Fibroblast of skin of left biceps (primary cell): ENCODE results near the gene POU5F1.

ENCODE experiments used
- DNase-seq, 2 experiments: peaks; one replicate each; pipeline ENCODE4 v3.0.0-alpha.2; 2013; ENCODE audit warnings: low read depth in 2 of 2

POU5F1 gene

GRCh38 chr6:31114970-31115849, 55.3 kb downstream of the POU5F1 start:
- DNase-seq, result no peak

- peak; percentile 86 to 87 for DNase-seq
Observed at GRCh38 chr6:31114541-31114878, 56.0 kb downstream of the POU5F1 start, which contains the start of gene PSORS1C1. TSS of gene PSORS1C1 (plus strand) at chr6:31114800. CDS start at chr6:31129633, 14,833 bp downstream.
